ENCODE results near the gene MTPN. TPM values are rescaled to one million over a fixed set of nuclear protein-coding genes. Genes with fewer than 3 reads are reported as not detected.

The MTPN gene
- polyA plus RNA-seq, 1 experiment, result 260 TPM

DNA sequence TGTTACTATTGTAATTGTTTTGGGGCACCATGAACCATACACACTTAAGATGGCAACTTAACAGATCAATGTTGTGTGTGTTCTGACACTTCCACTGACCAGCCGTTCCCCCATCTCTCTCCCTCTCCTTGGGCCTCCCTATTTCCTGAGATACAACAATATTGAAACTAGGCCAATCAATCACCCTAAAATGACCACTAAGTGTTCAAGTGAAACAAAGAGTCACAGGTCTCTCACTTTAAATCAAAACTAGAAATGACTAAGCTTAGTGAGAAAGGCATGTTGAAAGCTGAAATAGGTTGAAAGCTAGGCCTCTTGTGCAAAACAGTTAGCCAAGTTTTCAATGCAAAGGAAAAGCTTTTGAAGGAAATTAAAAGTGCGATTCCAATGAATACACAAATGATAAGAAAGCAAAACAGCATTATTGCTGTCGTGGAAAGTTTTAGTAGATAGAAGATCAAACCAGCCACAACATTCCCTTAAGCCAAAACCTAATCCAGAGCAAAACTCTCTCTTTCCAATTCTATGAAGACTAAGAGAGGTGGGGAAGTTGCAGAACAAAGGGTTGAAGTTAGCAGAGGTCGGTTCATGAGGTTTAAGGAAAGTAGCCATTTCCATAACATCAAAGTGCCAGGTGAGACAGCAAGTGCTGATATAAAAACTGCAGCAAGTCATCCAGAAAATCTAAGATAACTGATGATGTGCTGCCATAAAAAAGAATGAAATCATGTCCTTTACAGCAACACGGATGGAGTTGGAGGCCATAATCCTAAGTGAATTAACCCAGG is 90.6 kb downstream of the MTPN start:
- Histone ChIP-seq H3K9me3 (ENCODE audit: control insufficient read depth, insufficient read depth, low read length) (no peaks in the 10 kb centered on the region), H3K27me3 (ENCODE audit: control insufficient read depth, insufficient read depth, low read length) (no peaks in the 10 kb centered on the region), H3K27ac (ENCODE audit: low read depth, low read length) (no peak overlapping the region), H3K4me3 (ENCODE audit: low read depth, low read length) (no peak overlapping the region)
- ChIA-PET POLR2A (no interaction called here), CTCF (no interaction called here)
- no peak for DNase-seq (ENCODE audit: low read depth, low spot score)
- TF ChIP-seq, protein P1, sequence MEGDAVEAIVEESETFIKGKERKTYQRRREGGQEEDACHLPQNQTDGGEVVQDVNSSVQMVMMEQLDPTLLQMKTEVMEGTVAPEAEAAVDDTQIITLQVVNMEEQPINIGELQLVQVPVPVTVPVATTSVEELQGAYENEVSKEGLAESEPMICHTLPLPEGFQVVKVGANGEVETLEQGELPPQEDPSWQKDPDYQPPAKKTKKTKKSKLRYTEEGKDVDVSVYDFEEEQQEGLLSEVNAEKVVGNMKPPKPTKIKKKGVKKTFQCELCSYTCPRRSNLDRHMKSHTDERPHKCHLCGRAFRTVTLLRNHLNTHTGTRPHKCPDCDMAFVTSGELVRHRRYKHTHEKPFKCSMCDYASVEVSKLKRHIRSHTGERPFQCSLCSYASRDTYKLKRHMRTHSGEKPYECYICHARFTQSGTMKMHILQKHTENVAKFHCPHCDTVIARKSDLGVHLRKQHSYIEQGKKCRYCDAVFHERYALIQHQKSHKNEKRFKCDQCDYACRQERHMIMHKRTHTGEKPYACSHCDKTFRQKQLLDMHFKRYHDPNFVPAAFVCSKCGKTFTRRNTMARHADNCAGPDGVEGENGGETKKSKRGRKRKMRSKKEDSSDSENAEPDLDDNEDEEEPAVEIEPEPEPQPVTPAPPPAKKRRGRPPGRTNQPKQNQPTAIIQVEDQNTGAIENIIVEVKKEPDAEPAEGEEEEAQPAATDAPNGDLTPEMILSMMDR (IDR thresholded peaks at IDR 0.05; ENCODE audit: low read depth, low read length), result no peak

DNA sequence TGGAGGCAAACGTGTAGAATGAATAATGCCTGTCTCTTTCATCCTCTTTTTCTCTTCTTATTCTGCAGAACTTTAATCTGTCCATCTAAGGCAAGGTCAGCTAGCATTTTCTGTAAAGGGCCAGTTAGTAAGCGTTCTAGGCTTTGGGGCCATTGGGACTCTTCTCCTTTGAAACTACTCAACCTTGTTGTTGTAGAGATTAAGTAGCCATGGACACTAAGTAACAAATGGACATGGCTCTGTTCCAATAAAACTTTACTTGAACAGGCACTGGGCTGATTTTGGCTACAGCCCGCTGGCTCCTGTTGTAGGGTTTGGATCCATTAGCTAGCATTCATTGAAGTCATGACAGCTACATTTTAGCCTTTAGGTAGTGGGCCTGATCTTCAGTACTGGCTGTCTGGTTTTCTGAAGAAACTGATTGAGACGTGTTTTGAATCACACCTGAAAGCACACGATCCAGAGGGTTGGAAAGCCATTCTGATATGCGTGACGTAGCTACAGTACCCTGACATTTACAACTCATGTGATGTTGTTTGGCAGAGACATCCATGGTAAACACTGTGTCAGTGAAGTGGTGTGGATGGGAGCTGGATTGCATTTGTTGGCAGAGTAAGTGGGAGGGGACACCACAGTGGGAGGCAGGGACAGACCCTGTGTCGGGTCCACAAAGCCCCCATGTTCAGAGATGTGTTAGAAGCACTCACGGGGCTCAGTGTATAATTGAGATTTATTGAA is 92.5 kb downstream of the MTPN start:
- POLR2A ChIA-PET, result no interaction called here
- no peak overlapping the region for H3K27ac ChIP-seq (ENCODE audit: low read depth, low read length)
- TF ChIP-seq, protein P1 (IDR thresholded peaks at IDR 0.05; ENCODE audit: low read depth, low read length), result no peak
- H3K27me3 ChIP-seq (ENCODE audit: control insufficient read depth, insufficient read depth, low read length), result no peaks in the 10 kb centered on the region
- H3K9me3 ChIP-seq (ENCODE audit: control insufficient read depth, insufficient read depth, low read length), result no peaks in the 10 kb centered on the region
- no peak for DNase-seq (ENCODE audit: low read depth, low spot score)
- H3K4me3 ChIP-seq (ENCODE audit: low read depth, low read length), result no peak overlapping the region
- CTCF ChIA-PET, result no interaction called here

DNA sequence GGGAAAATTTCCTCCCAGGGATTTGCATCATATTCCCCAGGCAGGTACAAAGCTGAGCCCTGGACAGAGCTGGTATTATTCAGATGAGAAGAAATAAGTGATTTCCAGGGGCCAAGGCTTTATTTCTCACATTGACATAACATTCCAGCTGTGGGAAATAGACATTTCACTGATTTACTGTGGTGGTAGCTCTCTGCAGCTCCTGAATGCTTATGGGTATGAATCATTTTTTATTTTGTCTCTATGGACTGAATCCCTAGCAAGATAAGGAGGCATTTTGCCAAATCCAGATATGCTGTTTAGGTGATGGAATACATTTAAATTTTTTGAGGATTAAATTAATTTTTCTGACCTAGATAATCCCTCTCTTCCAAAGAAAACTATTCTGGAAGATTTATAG is 97.9 kb downstream of the MTPN start:
- no peaks in the 10 kb centered on the region for H3K9me3 ChIP-seq (ENCODE audit: control insufficient read depth, insufficient read depth, low read length)
- no peak overlapping the region for H3K4me3 ChIP-seq (ENCODE audit: low read depth, low read length)
- TF ChIP-seq, protein P1 (IDR thresholded peaks at IDR 0.05; ENCODE audit: low read depth, low read length), result no peak
- H3K27ac ChIP-seq (ENCODE audit: low read depth, low read length), result no peak overlapping the region
- CTCF ChIA-PET, result interaction anchor here (0.6 kb wide), 1 partner anchor 90 kb away, joined by 3 read pairs; no protein-coding TSS in a partner anchor
- POLR2A ChIA-PET, result no interaction called here
- no peak for DNase-seq (ENCODE audit: low read depth, low spot score)
- no peaks in the 10 kb centered on the region for H3K27me3 ChIP-seq (ENCODE audit: control insufficient read depth, insufficient read depth, low read length)

DNA sequence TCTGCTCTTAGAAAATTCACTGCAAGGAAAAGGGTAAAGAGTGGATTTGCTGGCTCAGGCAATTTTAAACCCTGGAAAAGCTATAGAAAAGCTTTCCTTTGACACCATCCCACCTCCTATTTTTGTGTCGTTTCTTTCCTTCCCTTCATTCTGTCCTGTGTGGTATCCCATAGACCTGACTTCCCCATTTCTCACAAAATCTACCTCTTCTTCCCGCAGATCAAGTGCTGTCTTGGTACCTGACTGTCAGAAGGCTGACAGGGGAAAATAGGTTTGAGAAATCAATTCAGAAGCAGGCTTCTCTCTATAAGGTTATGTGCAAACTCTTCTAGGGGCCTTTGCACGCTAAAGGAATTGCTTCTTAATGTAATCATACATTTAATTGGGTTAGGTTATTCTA is 98.9 kb downstream of the MTPN start:
- CTCF ChIA-PET, result no interaction called here
- no peak overlapping the region for H3K27ac ChIP-seq (ENCODE audit: low read depth, low read length)
- no peak overlapping the region for H3K4me3 ChIP-seq (ENCODE audit: low read depth, low read length)
- no peaks in the 10 kb centered on the region for H3K9me3 ChIP-seq (ENCODE audit: control insufficient read depth, insufficient read depth, low read length)
- no peak for DNase-seq (ENCODE audit: low read depth, low spot score)
- POLR2A ChIA-PET, result no interaction called here
- no peaks in the 10 kb centered on the region for H3K27me3 ChIP-seq (ENCODE audit: control insufficient read depth, insufficient read depth, low read length)
- TF ChIP-seq, protein P1 (IDR thresholded peaks at IDR 0.05; ENCODE audit: low read depth, low read length), result no peak

DNA sequence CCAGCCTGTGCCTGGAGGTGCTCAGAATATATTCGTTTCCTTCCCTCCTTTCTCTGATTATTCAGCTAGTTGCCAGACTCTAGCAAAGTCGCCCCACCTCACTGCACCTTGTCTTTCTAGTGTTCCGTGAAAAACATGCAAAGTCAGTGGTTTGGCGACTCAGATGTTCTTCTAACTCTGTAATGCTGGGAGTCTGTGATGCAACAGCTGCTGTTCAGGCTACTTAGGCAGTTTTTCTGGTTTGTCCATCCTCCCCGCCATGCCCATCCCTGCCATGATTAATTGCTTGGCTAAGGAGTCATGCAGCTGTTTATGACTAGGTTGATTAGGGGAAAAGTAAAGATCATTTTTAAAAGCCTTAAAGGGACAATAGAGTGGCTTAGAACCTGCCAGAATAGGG is 99.4 kb downstream of the MTPN start:
- H3K4me3 ChIP-seq (ENCODE audit: low read depth, low read length), result no peak overlapping the region
- H3K27me3 ChIP-seq (ENCODE audit: control insufficient read depth, insufficient read depth, low read length), result no peaks in the 10 kb centered on the region
- no peak for DNase-seq (ENCODE audit: low read depth, low spot score)
- TF ChIP-seq, protein P1 (IDR thresholded peaks at IDR 0.05; ENCODE audit: low read depth, low read length), result no peak
- H3K27ac ChIP-seq (ENCODE audit: low read depth, low read length), result no peak overlapping the region
- no peaks in the 10 kb centered on the region for H3K9me3 ChIP-seq (ENCODE audit: control insufficient read depth, insufficient read depth, low read length)
- POLR2A ChIA-PET, result no interaction called here
- CTCF ChIA-PET, result no interaction called here
